ENCODE data around the gene ACBD6.
"Not testable (repeated sequence)": the region's sequence is repeated elsewhere in the genome, so short reads cannot be mapped to it uniquely, and the experiment has no call there.

The ACBD6 gene

GRCh38 chr1:180415985-180416633 is 86.3 kb downstream of the ACBD6 start:
- H3K9ac ChIP-seq (ENCODE audit: low read depth, low read length): no peak overlapping the region
- no peaks in the 10 kb centered on the region for H3K9me3 ChIP-seq (ENCODE audit: control insufficient read depth, insufficient read depth, low read length)
- no peaks in the 10 kb centered on the region for H3K27me3 ChIP-seq (ENCODE audit: control insufficient read depth, insufficient read depth, low read length)
- H3K36me3 ChIP-seq (ENCODE audit: control insufficient read depth, insufficient read depth, low read length): peaks cover 14% of the 10 kb centered on the region
- H3K27ac ChIP-seq (ENCODE audit: low read depth, low read length): no peak overlapping the region
- H3K4me3 ChIP-seq (ENCODE audit: low read depth, low read length): no peak overlapping the region
- H3K4me1 ChIP-seq (ENCODE audit: control insufficient read depth, insufficient read depth, low read length): no peaks in the 10 kb centered on the region

GRCh38 chr1:180415236-180415848 is 87.0 kb downstream of the ACBD6 start:
- Histone ChIP-seq H3K27ac (ENCODE audit: low read depth, low read length) (no peak overlapping the region), H3K9me3 (ENCODE audit: control insufficient read depth, insufficient read depth, low read length) (no peaks in the 10 kb centered on the region), H3K4me3 (ENCODE audit: low read depth, low read length) (no peak overlapping the region)

GRCh38 chr1:180412583-180412982 is 89.8 kb downstream of the ACBD6 start:
- Histone ChIP-seq H3K9ac (ENCODE audit: low read depth, low read length) (no peak overlapping the region), H3K4me3 (ENCODE audit: low read depth, low read length) (no peak overlapping the region), H3K27ac (ENCODE audit: low read depth, low read length) (no peak overlapping the region), H3K4me1 (ENCODE audit: control insufficient read depth, insufficient read depth, low read length) (no peaks in the 10 kb centered on the region), H3K9me3 (ENCODE audit: control insufficient read depth, insufficient read depth, low read length) (no peaks in the 10 kb centered on the region), H3K36me3 (ENCODE audit: control insufficient read depth, insufficient read depth, low read length) (peaks cover 23% of the 10 kb centered on the region), H3K27me3 (ENCODE audit: control insufficient read depth, insufficient read depth, low read length) (no peaks in the 10 kb centered on the region)

More at GRCh38 chr1:180415236-180415848, 87.0 kb downstream of the ACBD6 start:
- no peaks in the 10 kb centered on the region for H3K27me3 ChIP-seq (ENCODE audit: control insufficient read depth, insufficient read depth, low read length)
- H3K9ac ChIP-seq (ENCODE audit: low read depth, low read length): no peak overlapping the region
- H3K4me1 ChIP-seq (ENCODE audit: control insufficient read depth, insufficient read depth, low read length): no peaks in the 10 kb centered on the region
- peaks cover 17% of the 10 kb centered on the region for H3K36me3 ChIP-seq (ENCODE audit: control insufficient read depth, insufficient read depth, low read length)

GRCh38 chr1:180408128-180408527 is 94.2 kb downstream of the ACBD6 start:
- H3K9me3 ChIP-seq (ENCODE audit: control insufficient read depth, insufficient read depth, low read length); H3K27ac ChIP-seq (ENCODE audit: low read depth, low read length); H3K27me3 ChIP-seq (ENCODE audit: control insufficient read depth, insufficient read depth, low read length); H3K9ac ChIP-seq (ENCODE audit: low read depth, low read length); H3K4me3 ChIP-seq (ENCODE audit: low read depth, low read length): not testable (repeated sequence)
- H3K36me3 ChIP-seq (ENCODE audit: control insufficient read depth, insufficient read depth, low read length): peaks cover 21% of the 10 kb centered on the region
- peaks cover 11% of the 10 kb centered on the region for H3K4me1 ChIP-seq (ENCODE audit: control insufficient read depth, insufficient read depth, low read length)

GRCh38 chr1:180407051-180407450 is 95.3 kb downstream of the ACBD6 start:
- Histone ChIP-seq H3K36me3 (ENCODE audit: control insufficient read depth, insufficient read depth, low read length) (peaks cover 17% of the 10 kb centered on the region), H3K9ac (ENCODE audit: low read depth, low read length) (no peak overlapping the region), H3K27ac (ENCODE audit: low read depth, low read length) (no peak overlapping the region), H3K9me3 (ENCODE audit: control insufficient read depth, insufficient read depth, low read length) (no peaks in the 10 kb centered on the region), H3K4me3 (ENCODE audit: low read depth, low read length) (no peak overlapping the region), H3K27me3 (ENCODE audit: control insufficient read depth, insufficient read depth, low read length) (no peaks in the 10 kb centered on the region), H3K4me1 (ENCODE audit: control insufficient read depth, insufficient read depth, low read length) (peaks cover 11% of the 10 kb centered on the region)

- H3K4me3 ChIP-seq (ENCODE audit: low read depth, low read length): no peak overlapping the region
These were observed 99.8 kb downstream of the ACBD6 start for GRCh38 chr1:180402551-180402950.

GRCh38 chr1:180402001-180402400 is 100.4 kb downstream of the ACBD6 start:
- H3K4me3 ChIP-seq (ENCODE audit: low read depth, low read length): no peak overlapping the region
- peaks cover 4% of the 10 kb centered on the region; the same call in 1 of the 2 replicates for H3K36me3 ChIP-seq (ENCODE audit: control insufficient read depth, insufficient read depth, low read length)
- no peak overlapping the region for H3K9ac ChIP-seq (ENCODE audit: low read depth, low read length)
- peaks cover 11% of the 10 kb centered on the region for H3K4me1 ChIP-seq (ENCODE audit: control insufficient read depth, insufficient read depth, low read length)
- no peaks in the 10 kb centered on the region for H3K9me3 ChIP-seq (ENCODE audit: control insufficient read depth, insufficient read depth, low read length)
- no peak overlapping the region for H3K27ac ChIP-seq (ENCODE audit: low read depth, low read length)
- no peaks in the 10 kb centered on the region for H3K27me3 ChIP-seq (ENCODE audit: control insufficient read depth, insufficient read depth, low read length)

More at GRCh38 chr1:180402551-180402950, 99.8 kb downstream of the ACBD6 start:
- Histone ChIP-seq H3K27me3 (ENCODE audit: control insufficient read depth, insufficient read depth, low read length) (no peaks in the 10 kb centered on the region), H3K27ac (ENCODE audit: low read depth, low read length) (no peak overlapping the region), H3K4me1 (ENCODE audit: control insufficient read depth, insufficient read depth, low read length) (peaks cover 11% of the 10 kb centered on the region), H3K9ac (ENCODE audit: low read depth, low read length) (no peak overlapping the region), H3K9me3 (ENCODE audit: control insufficient read depth, insufficient read depth, low read length) (no peaks in the 10 kb centered on the region), H3K36me3 (ENCODE audit: control insufficient read depth, insufficient read depth, low read length) (peaks cover 4% of the 10 kb centered on the region; the same call in 1 of the 2 replicates)

GRCh38 chr1:180397175-180397574 is 105.2 kb downstream of the ACBD6 start:
- no peak overlapping the region for H3K27ac ChIP-seq (ENCODE audit: low read depth, low read length)
- H3K27me3 ChIP-seq (ENCODE audit: control insufficient read depth, insufficient read depth, low read length): no peaks in the 10 kb centered on the region
- no peaks in the 10 kb centered on the region for H3K4me1 ChIP-seq (ENCODE audit: control insufficient read depth, insufficient read depth, low read length)
- no peak overlapping the region for H3K4me3 ChIP-seq (ENCODE audit: low read depth, low read length)
- H3K9ac ChIP-seq (ENCODE audit: low read depth, low read length): no peak overlapping the region
- H3K36me3 ChIP-seq (ENCODE audit: control insufficient read depth, insufficient read depth, low read length): peaks cover 4% of the 10 kb centered on the region; the same call in 1 of the 2 replicates
- no peaks in the 10 kb centered on the region for H3K9me3 ChIP-seq (ENCODE audit: control insufficient read depth, insufficient read depth, low read length)

GRCh38 chr1:180392427-180393145 is 109.8 kb downstream of the ACBD6 start:
- H3K9me3 ChIP-seq (ENCODE audit: control insufficient read depth, insufficient read depth, low read length): no peaks in the 10 kb centered on the region
- H3K27ac ChIP-seq (ENCODE audit: low read depth, low read length): no peak overlapping the region
- no peaks in the 10 kb centered on the region for H3K36me3 ChIP-seq (ENCODE audit: control insufficient read depth, insufficient read depth, low read length)
- H3K9ac ChIP-seq (ENCODE audit: low read depth, low read length): no peak overlapping the region
- H3K4me3 ChIP-seq (ENCODE audit: low read depth, low read length): no peak overlapping the region
- H3K4me1 ChIP-seq (ENCODE audit: control insufficient read depth, insufficient read depth, low read length): no peaks in the 10 kb centered on the region
- no peaks in the 10 kb centered on the region for H3K27me3 ChIP-seq (ENCODE audit: control insufficient read depth, insufficient read depth, low read length)

- Histone ChIP-seq H3K4me3 (ENCODE audit: low read depth, low read length) (no peak overlapping the region), H3K27me3 (ENCODE audit: control insufficient read depth, insufficient read depth, low read length) (no peaks in the 10 kb centered on the region), H3K9me3 (ENCODE audit: control insufficient read depth, insufficient read depth, low read length) (no peaks in the 10 kb centered on the region), H3K9ac (ENCODE audit: low read depth, low read length) (no peak overlapping the region), H3K27ac (ENCODE audit: low read depth, low read length) (no peak overlapping the region), H3K4me1 (ENCODE audit: control insufficient read depth, insufficient read depth, low read length) (no peaks in the 10 kb centered on the region), H3K36me3 (ENCODE audit: control insufficient read depth, insufficient read depth, low read length) (no peaks in the 10 kb centered on the region)
These were observed 110.4 kb downstream of the ACBD6 start for GRCh38 chr1:180392020-180392419.

- Histone ChIP-seq H3K4me1 (ENCODE audit: control insufficient read depth, insufficient read depth, low read length) (no peaks in the 10 kb centered on the region), H3K27ac (ENCODE audit: low read depth, low read length) (no peak overlapping the region), H3K36me3 (ENCODE audit: control insufficient read depth, insufficient read depth, low read length) (no peaks in the 10 kb centered on the region), H3K27me3 (ENCODE audit: control insufficient read depth, insufficient read depth, low read length) (no peaks in the 10 kb centered on the region), H3K9ac (ENCODE audit: low read depth, low read length) (no peak overlapping the region), H3K9me3 (ENCODE audit: control insufficient read depth, insufficient read depth, low read length) (no peaks in the 10 kb centered on the region), H3K4me3 (ENCODE audit: low read depth, low read length) (no peak overlapping the region)
These were observed 115.0 kb downstream of the ACBD6 start for GRCh38 chr1:180387413-180387812.

All from HUES48 (cell line).